ENCODE results near the gene SIGLEC12.
"Not testable (repeated sequence)": the region's sequence is repeated elsewhere in the genome, so short reads cannot be mapped to it uniquely, and the experiment has no call there.

The SIGLEC12 gene

DNA sequence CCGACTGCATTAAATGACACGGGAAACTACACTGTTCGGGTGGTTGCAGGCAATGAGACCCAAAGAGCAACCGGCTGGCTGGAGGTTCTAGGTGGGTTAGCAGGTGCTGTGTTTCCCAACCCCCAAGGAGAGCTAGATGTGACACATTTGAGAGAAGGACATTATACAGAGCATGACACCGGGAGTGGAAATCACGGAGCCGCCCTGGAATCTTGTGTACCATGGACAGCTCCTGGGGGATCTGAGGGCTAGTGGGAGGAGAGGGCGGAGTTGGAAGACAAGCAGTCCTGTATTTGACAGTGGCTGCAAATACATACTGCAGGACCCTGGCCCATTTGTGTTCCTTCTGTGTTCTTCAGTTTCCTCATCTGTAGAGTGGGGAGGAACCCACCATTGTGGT is 21.0 kb downstream of the SIGLEC12 start:
- DNase-seq (ENCODE audit: low read depth in 2 of 2): no peak

DNA sequence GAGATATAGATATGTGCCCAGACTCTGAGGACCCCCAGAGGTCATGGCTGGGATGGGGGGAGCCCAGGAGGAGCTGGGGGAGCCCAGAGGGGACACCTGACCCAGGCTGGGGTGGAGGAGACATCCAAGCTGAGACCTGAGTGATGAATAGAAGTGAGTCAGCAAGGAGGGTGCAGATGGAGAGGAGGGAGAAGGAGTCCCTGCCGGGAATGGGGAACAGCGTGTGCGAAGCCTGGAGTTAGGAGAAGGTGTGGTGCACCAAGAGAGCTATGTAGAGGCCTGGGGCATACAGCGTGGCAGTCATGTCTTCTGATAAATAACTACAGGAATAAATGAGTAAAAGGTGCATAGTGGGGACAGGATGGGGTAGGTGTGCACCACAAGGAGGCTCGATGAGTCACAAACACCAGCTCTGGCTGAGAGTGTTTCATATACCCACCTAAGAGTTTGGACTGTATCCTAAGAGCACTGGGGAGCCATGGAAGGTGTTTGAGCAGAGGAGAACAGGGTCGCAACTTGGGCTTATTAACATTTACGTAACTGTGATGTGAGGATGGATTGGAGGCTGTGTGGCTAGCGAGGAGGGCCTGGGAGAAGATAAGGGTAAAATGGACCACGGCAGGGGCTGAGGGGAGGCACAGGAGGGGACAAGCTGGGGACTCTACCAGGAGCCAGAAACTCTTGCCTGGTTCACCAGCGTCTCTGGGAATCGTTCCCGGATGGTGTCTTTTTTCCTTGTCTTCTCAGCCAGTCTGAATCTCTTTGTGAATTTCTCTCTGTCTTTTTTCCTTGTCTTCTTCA is 21.9 kb downstream of the SIGLEC12 start:
- DNase-seq (ENCODE audit: low read depth in 2 of 2): peak in 1 of 2 donors; percentile 22

DNA sequence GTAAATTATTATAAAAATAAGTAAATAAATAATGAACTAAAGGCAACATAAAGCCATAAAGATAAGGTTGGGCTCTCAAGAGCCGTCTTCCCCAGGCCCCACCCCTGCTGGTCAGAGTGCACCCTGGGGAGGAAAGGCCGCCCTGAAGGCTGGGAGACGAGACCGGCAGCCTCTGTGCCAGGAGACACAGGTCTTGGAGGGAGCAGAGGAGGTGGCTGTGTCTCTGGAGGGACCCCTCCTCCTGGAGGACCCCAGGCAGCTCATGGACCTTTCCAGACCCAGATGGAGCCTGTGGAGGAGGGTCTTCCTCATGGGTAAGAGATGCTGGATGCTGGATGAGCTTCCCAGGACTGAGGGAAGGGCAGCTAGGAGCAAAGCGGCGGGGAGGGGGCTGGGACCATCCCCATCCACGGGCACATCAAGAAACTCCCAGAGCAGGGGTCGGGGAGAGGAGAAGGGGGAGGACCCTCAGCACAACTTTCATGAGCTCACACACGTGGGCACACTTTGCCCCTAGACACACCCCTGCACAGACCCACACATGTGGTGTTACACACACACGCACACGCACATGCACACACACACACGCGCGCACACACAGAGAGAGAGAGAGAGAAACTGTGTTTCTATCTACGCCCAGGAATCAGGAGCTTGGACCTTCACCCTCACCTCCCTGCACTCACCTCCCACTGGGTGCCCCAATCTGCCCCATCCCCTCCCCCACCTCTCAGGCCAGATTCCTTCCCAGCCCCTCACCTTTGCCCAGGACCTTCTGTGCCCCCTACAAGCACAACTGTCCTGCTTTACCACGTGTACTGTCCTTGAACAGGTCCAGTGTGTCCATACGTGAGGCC is 23.0 kb downstream of the SIGLEC12 start, which contains the start of gene CEACAM18:
Gene CEACAM18 (plus strand): TSS at position 159 of the 854 bp plus-strand sequence.
- DNase-seq (ENCODE audit: low read depth in 2 of 2): no peak

DNA sequence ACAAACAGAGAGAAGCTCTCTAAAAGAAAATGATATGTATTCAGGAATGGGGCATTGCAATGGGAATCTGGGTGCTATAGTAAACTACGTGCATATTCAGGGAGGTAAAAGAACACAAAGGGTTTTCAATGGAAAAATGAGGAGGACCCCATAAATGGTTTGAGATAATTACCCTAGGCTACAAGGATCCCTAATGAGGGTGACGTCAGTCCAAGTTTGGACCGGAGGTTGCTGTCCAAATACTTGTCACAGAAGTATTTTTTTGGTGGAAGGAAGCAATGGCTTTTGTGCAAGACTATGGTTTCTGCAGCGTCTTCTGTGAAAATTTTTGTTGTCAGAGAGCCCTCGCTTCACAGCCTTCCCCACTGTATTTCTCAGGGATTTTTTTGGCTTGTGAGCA is 24.3 kb downstream of the SIGLEC12 start:
- no peak for DNase-seq (ENCODE audit: low read depth in 2 of 2)

DNA sequence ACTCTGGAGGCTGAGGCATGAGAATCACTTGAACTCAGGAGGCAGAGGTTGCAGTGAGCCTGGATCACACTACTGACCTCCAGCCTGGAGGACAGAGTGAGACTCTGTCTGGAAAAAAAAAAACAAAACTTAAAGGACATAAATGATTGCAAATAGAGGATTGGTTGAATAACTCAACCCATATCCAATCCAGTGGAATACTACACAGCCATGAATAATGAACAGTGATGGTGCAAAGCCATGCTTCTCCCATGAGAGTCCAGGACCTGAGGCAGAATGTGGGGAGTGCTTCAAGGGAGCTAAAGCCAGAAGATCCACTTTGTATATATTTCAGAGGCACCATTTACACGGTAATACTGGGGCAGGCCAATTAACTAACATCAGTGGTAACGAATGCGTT is 25.4 kb downstream of the SIGLEC12 start:
- DNase-seq (ENCODE audit: low read depth in 2 of 2): no peak

DNA sequence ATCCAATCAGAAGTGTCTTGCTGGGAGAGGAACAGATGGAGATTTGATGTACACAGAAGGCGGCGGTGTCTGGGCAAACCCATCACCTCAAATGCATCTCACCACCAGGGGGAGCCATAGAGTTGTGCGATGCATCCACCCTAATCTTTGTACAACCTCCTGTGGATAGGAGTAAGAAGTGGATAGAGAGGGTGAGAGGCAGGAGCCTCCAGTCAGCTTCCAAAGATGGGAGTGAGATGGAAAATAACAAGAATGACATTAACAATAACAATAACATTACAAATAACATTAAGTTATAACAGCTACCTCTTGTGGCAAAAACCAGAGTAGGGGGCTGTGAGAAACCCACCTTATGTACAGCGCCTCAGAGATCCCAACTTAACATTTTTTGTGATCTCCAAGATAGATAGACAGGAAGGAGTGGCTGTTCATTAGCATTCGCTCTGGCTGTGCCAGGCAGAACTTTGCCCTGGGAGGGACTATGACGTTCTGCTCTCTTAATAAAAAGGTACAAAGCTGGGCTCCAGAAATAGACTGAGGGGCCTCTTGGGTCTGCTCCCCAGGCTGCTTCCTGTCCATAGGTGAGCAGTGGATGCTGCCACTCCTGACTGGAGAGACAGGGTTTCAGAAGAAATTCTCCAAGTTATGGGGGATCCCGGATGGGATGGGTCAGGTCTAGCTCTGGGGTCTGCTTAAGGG is 28.4 kb downstream of the SIGLEC12 start:
- peak; percentile 79 to 95 for DNase-seq (ENCODE audit: low read depth in 2 of 2)

DNA sequence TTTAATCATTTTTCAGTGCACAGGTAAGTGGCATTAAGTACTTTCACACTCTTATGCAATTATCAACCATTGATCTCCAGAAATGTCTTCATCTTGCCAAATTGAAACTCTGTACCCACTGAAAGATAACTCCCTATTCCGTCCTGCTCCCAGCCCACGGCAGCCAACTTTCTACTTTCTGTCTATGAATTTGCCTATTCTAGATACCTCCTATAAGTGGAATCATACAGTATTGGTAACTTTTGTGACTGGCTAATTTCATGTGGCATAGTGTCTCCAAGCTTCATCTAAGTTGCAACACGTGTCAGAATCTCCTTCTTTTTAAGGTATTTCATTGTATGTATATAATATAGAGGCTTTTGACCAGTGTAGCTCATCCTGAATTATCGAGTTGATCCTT is 29.0 kb downstream of the SIGLEC12 start:
- DNase-seq (ENCODE audit: low read depth in 2 of 2): no peak

DNA sequence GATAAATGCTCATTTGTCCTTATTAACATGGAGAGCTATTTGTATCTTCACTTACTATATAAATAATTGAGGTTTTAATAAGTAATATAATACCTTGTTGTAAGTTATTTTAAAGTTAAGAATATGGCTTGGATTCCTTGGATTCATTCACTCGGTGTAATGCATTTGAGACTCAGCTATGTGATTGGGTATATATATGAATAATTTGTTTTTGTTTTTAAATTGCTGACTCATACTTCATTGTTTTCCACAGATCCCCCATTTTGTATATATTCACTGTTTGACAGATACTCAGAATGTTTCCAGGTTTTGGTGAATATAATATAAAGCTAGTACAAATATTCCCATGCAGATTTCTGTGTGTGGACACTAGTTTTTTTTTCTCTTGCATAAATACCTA is 30.1 kb downstream of the SIGLEC12 start:
- no peak for DNase-seq (ENCODE audit: low read depth in 2 of 2)

DNA sequence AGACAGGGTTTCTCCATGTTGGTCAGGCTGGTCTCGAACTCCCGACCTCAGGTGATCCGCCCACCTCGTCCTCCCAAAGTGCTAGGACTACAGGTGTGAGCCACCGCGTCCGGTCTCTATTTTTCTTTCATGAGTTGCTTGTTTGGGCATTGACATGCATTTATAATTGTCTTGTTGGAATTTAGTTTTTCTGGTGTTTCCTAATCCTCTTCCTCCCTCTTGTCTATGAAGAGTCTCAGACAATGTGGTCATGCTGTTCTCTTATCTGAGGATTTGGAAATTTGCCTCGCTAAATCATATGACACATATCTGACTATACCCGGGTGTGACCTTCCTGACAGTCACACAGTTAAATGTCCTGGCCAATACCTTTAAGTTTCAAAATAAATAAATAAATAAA is 30.6 kb downstream of the SIGLEC12 start:
- DNase-seq (ENCODE audit: low read depth in 2 of 2): no peak

DNA sequence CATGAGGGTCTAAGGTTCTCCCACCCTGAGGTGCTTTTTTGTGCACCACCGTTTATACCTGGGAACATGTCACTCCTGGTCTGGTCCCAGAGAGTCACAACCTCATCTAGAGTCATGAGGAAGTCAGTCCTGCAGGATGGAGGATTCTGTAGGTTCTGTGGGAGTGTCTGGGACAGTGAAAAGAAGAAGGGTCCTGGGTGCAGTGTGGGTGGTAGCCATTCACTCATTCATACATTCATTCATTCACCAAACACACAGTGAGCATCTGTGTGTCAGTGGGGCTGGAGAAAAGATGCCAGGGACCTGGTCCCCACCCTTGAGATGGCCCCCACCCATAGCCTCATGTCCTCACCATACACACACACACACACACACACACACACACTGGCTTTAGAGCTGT is 32.0 kb downstream of the SIGLEC12 start:
- no peak for DNase-seq (ENCODE audit: low read depth in 2 of 2)

DNA sequence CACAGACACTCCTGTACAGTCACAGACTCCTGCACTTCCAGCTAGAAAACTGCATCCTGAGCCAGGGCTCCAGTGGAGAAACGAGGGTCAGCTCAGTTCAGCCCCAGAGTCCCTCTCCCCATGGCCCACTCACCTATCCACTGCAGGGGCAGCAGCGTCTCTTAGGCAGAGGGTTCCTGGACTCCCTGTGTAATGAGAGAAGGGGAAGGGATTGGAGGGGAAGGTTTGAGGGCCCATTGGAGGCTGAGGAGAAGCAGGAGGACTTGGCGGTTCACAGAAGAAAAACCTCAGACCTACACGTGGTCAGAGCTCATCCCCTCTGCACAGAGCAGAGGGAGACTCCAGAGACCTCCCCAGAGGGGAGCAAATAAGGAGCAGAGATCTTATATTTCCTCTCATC is 32.4 kb downstream of the SIGLEC12 start:
- no peak for DNase-seq (ENCODE audit: low read depth in 2 of 2)

DNA sequence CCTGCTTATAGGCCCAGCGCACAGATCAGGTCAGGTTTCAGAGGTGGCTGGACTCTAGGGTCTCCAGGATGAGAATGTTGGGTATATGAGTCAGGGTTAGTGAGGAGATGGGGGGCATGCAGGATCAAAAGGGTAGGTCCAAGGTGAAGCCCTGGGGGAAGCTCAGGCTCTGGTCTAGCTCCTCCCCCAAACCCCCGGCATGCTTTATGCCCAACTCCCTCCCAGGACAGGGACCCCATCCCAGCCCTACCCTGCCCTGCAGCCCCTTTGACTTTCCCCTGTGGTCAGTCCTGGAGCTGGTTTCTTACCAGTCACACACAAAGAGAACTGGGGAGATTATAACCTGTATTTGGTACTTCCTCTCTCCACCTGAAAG is 33.1 kb downstream of the SIGLEC12 start:
- no peak for DNase-seq (ENCODE audit: low read depth in 2 of 2)

DNA sequence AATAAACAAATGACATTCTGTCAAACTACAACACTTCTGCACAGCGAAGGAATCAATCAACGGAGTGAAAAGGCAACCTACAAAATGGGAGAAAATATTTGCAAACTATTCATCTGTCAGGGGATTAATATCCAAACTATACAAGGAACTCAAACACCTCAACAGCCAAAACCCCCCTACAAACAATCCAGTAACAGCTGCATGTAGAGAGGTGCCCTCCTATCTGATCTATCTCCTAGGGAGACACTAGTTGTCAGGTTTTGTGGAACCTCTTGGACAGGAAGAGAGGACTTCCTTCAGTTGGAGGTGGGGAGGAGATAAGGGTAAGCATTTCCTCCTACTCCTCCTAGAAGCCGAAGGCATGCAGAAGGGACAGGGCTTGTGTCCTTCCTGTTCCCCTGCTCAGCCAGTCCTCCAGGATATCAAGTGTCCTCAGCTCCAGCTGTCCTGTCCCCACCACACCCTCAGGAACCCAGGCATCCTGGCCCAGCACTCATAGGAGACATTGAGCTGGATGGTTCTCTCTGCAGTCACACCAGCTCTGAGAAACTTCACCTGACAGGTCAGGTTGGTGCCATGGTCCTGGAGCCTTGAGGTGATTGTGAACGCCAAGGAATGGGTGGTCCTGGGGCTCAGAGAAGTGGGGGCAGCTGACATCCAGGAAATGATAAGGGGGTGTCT is 33.6 kb downstream of the SIGLEC12 start:
- no peak for DNase-seq (ENCODE audit: low read depth in 2 of 2)

DNA sequence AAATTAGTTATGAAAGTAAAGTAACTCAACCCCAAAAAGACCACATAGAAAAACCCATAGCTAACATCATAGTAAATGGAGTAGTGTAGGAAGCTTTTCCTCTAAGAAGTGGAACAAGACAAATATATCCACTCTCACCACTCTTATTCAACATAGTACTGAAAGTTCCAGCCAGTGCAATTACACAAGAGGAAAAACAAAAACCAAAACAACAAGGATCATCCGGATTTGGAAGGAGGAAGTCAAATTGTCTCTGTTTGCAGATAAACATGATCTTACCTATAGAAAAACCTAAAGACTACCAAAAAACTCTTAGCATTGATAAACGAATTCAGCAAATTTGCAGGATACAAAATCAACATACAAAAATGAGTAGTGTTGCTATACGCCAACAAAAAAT is 34.9 kb downstream of the SIGLEC12 start:
- no peak for DNase-seq (ENCODE audit: low read depth in 2 of 2)

DNA sequence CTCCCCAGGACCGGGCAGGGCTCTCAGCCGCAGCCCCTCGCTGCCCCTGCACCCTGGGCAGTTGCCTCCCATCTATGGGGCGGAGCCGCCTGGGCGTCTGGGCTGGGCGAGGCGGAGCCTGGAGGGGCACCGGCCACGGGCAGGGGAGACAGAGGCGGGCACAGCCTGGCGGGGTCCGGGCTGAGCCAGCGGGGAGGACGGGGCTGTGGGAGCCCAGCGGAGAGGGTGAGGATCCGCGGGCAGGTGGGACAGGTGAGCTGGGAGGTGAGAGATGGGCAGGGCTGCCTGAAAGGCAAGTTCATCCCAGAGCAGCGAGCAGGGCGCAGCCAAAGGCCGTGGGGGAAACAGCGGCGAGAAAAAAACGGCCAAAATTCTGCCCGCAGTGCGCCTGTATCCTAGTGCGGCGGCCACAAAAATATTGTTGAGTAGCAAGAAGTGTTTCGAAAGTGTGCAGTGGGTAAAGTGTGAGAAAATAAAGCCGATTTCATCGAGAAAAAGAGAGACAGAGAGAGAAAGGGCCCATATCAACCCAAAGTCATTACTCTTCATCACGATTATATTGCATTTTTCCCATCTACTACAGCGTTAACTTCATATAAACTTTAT is 37.5 kb downstream of the SIGLEC12 start:
- not testable (repeated sequence) for DNase-seq (ENCODE audit: low read depth in 2 of 2)

DNA sequence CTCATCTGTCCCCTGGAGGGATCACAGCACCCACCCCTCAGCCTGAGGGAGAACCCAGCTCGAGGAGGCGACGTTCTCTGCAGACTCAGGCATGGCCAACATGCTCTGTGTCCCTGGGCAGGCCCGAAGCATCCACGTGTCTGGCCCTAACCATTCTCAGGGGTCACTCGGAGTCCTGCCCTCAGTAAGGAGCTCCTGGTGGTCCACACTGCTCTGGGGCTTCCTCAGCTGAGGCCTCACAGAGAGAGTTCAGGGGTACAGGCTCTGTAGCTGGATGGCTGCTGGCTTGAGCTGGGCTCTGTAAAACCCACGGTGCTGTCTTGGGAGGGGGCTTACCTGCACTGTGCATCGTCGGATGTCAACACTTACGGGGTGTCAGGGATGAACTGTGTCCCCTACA is 38.9 kb downstream of the SIGLEC12 start:
- no peak for DNase-seq (ENCODE audit: low read depth in 2 of 2)

DNA sequence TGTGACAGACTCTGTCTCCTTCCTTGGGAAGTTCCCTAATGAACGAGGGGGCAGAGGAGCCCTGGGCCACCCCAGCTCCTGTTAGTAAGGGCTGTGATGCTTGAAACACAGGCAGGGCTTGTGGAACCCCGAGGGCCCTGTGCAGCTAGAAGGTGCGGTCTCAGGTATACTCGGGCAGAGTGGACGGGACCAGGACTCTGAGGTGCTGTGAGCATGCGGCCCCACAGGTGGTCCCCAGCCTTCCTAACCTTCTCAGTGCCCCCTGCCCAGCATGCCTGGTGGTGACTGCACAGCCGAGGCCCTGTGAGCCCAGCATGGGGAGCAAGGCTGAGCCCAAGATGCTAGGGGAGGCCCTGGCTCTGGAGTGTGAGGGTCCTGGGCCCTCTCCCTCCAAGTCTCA is 39.3 kb downstream of the SIGLEC12 start:
- no peak for DNase-seq (ENCODE audit: low read depth in 2 of 2)

DNA sequence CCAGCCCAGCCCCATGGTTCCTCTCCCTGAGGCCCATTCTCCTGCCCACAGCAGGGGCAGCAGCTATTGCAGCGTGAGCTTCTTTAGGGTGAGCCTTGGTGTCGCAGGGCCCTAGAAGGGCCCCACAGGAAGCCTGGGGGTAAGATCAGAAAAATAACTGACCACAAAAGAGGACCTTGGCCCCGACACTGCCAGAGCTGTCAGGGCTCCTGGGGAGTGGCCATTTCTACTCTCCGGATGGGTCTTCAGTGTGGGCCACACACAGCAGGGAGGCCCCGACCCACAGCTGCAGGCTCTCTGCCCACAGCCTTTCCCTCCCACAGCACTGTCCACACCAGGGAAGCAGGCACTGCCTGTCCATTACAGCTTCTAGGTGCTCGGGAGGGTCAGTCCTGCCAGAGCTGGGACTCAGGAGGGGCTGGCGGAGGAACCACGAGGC is 39.9 kb downstream of the SIGLEC12 start:
- DNase-seq (ENCODE audit: low read depth in 2 of 2): no peak

DNA sequence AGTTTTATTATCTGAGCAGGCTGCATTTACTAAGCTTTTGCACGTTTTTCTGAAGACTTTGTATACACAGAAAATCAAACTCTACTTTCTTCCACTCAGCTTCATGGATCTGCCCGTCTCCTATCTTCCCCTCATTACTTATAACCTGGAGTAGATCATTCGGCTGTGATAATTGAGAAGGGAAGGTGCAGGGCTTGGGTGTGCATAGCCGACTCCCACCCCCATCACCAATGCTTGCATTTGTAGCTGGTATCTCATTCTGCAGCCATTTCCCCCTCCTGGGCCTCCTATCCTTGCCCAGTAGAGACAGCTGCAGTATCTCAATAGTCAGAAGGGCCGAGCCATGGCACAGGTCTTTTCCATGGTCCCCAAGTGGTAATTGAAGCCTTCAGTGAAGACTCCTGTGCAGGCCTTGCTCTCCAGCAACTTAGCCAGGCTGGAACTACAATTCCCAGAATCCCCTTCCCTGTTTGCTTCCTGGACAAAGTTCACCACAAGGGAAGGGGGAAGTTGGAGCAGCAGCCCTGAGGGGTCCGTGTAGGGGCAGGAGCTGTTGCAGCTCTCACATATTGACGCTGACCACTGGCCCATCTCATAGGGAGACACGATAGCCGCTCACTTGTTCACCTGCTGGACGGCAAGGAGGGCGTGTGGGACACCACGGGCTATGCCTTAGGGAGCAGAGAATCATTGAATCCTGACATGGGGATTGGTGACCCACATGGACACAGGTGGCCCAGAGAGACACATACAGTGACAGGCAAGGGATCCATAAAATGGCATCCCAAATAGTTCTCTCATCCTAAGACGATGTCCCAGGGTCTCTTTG is 41.2 kb downstream of the SIGLEC12 start:
- no peak for DNase-seq (ENCODE audit: low read depth in 2 of 2)

DNA sequence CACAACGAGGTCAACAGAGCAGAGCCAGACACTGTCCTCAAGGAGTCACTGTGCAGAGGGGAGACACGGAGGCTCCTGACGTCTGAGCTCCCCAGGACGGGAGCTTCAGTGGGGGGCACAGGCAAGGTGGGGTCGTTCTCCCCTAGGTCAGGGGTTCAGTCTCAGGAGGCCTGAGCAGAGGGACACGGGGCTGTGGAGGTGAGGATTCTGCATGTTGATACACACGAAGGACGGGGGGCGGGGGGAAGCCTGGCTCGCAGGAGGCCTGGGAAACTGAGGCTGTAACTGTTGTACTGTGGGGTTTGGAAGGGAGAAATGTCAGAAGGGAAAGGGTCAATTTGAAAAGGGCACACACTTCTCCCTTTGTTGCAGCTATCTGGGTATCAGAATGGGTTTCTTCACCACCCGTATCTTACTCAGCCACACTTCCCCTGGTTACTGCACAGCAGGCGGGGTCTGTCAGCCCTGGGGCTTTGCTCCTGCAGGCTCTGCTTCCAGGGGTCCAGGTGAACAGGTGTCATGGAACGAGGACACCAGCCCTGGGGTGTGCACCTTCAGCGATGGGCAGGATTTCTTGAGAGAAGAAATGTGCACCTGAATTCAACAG is 42.6 kb downstream of the SIGLEC12 start:
- DNase-seq (ENCODE audit: low read depth in 2 of 2): no peak

All from stimulated activated CD4-positive, alpha-beta T cell treated with anti-CD3 and anti-CD28 coated beads, Interleukin-1b, Interleukin-23, amount 100 ng/mL, for 4 hours (primary cell).